ENCODE data around the gene USP6NL. TPM values are rescaled to one million over a fixed set of nuclear protein-coding genes. Genes with fewer than 3 reads are reported as not detected.
"Not testable (repeated sequence)": the region's sequence is repeated elsewhere in the genome, so short reads cannot be mapped to it uniquely, and the experiment has no call there.

Gene USP6NL
- total RNA-seq, 2 donors from 2014 or later: 9.6 to 10.5 TPM

- no peak for TF ChIP-seq CTCF (IDR thresholded peaks at IDR 0.05)
- H3K4me1 ChIP-seq: no peaks in the 10 kb centered on the region
- no peak overlapping the region for H3K27ac ChIP-seq
- no peak for DNase-seq (ENCODE audit: low spot score)
- no peaks in the 10 kb centered on the region for H3K9me3 ChIP-seq
- H3K36me3 ChIP-seq: no peaks in the 10 kb centered on the region
- no peak overlapping the region for H3K4me3 ChIP-seq
- H3K27me3 ChIP-seq: no peaks in the 10 kb centered on the region
Measured at GRCh38 chr10:11638055-11638698, 26.7 kb upstream of the USP6NL start.

DNA sequence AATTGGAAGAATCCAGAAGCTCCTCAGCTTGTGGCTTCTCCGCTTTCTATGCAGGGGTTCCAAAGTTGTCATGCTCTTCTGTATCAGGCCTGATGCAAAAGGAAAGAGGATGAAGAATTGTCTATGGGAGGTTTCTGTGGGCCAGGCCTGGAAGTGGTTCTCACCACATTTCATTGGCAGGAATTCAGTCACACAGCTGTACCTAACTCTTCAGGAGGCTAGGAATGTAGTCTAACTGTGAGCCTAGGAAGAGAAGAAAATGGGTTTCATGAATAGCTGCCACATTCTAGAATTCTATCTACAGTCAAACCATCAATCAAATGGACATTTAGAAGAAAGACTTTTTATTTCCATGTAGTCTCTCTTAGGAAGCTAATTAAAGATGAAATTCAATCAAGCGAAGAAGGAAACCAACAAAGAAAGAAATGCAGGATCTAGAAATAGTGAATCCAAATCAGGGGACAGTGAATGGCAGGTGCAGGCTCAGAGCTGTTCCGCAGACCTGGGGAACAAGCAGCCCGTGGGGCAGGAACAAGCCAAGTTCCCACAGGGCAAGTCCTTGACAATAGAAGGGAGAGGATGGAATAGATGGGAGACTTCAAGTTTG is 25.4 kb upstream of the USP6NL start:
- Histone ChIP-seq H3K4me1 (no peaks in the 10 kb centered on the region), H3K9me3 (no peaks in the 10 kb centered on the region), H3K4me3 (no peak overlapping the region), H3K36me3 (no peaks in the 10 kb centered on the region), H3K27ac (no peak overlapping the region), H3K27me3 (no peaks in the 10 kb centered on the region)
- no peak for TF ChIP-seq CTCF (IDR thresholded peaks at IDR 0.05)
- no peak for DNase-seq (ENCODE audit: low spot score)

DNA sequence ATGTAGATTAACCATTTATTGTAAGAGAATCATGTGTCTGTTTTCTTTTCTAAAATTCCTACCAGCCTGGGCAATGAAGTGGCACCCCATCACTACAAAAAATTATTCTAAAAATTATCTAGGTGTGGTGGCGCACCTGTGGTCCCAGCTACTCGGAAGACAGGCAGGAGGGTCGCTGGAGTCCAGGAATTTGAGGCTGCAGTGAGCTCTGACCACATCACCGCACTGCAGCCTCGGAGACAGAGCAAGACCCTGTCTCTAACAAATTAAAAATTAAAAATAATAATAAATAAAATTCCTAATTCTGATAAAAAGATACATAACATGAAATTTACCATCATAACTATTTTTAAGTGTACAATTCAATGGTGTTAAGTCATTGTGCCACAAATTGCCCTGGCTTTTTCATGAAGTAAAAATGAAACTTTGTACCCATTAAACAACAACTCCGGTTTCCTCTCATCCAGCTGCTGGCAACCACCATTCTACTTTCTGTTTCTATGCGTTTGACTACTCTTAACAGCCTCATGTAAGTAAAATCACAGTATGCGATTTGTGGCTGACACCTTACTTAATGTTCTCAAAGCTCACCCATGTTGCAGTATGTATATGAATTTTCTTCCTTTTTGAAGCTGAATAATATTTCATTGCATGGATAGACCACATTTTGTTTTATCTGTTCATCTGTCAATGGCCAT is 20.6 kb upstream of the USP6NL start:
- no peaks in the 10 kb centered on the region for H3K27me3 ChIP-seq
- H3K4me3 ChIP-seq: no peak overlapping the region
- no peak for DNase-seq (ENCODE audit: low spot score)
- H3K9me3 ChIP-seq: no peaks in the 10 kb centered on the region
- H3K36me3 ChIP-seq: no peaks in the 10 kb centered on the region
- no peak for TF ChIP-seq CTCF (IDR thresholded peaks at IDR 0.05)
- no peak overlapping the region for H3K27ac ChIP-seq
- H3K4me1 ChIP-seq: no peaks in the 10 kb centered on the region

- H3K9me3 ChIP-seq: no peaks in the 10 kb centered on the region
- H3K36me3 ChIP-seq: no peaks in the 10 kb centered on the region
- no peak overlapping the region for H3K4me3 ChIP-seq
- DNase-seq (ENCODE audit: low spot score): no peak
- TF ChIP-seq CTCF (IDR thresholded peaks at IDR 0.05): no peak
- no peaks in the 10 kb centered on the region for H3K27me3 ChIP-seq
- H3K4me1 ChIP-seq: no peaks in the 10 kb centered on the region
- no peak overlapping the region for H3K27ac ChIP-seq
Measured at GRCh38 chr10:11631291-11631690, 19.8 kb upstream of the USP6NL start.

- Histone ChIP-seq H3K27ac (no peak overlapping the region), H3K9me3 (no peaks in the 10 kb centered on the region), H3K27me3 (no peaks in the 10 kb centered on the region), H3K4me1 (no peaks in the 10 kb centered on the region), H3K4me3 (no peak overlapping the region), H3K36me3 (no peaks in the 10 kb centered on the region)
- DNase-seq (ENCODE audit: low spot score): no peak
- TF ChIP-seq CTCF (IDR thresholded peaks at IDR 0.05): no peak
Measured at GRCh38 chr10:11629731-11630130, 18.3 kb upstream of the USP6NL start.

GRCh38 chr10:11627941-11628340 is 16.5 kb upstream of the USP6NL start:
- H3K4me3 ChIP-seq; H3K27me3 ChIP-seq; H3K9me3 ChIP-seq; H3K36me3 ChIP-seq; DNase-seq (ENCODE audit: low spot score); H3K27ac ChIP-seq; H3K4me1 ChIP-seq: not testable (repeated sequence)

Data from right atrium auricular region (tissue), 2 donors.